ENCODE results near the gene NOXO1.
"Not testable (repeated sequence)": the region's sequence is repeated elsewhere in the genome, so short reads cannot be mapped to it uniquely, and the experiment has no call there.

Gene NOXO1

GRCh38 chr16:1962161-1963153, 18.8 kb downstream of the NOXO1 start:
- not testable (repeated sequence) for DNase-seq (ENCODE audit: low read depth)

DNA sequence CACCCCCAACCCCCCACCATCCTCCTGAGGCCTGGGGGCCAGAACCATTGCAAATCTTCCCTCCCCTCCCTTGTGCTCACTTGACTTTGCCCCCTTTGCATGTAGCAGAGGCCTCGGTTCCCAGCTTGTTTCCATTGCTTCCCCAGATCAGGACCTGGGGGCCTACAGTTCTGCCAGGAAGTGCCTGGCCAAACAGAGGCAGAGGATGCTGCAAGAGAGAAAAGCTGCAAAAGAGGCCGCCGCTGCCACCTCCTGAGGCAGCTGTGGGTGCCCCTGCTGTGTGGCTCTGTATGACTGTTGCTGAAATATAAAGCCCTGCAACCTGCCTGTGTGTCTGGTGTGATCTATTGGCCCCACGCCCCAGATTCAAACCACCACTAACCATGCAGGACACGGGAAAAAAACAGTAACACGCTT, 19.6 kb downstream of the NOXO1 start:
- DNase-seq (ENCODE audit: low read depth): no peak

GRCh38 chr16:1960665-1961630, 20.3 kb downstream of the NOXO1 start:
- no peak for DNase-seq (ENCODE audit: low read depth)

GRCh38 chr16:1959269-1960039, 21.8 kb downstream of the NOXO1 start, which contains the start of gene NDUFB10:
Gene NDUFB10, plus strand, starts transcription at chr16:1959538. Its CDS starts 87 bp downstream, at chr16:1959625.
- DNase-seq (ENCODE audit: low read depth): peak; percentile 44

DNA sequence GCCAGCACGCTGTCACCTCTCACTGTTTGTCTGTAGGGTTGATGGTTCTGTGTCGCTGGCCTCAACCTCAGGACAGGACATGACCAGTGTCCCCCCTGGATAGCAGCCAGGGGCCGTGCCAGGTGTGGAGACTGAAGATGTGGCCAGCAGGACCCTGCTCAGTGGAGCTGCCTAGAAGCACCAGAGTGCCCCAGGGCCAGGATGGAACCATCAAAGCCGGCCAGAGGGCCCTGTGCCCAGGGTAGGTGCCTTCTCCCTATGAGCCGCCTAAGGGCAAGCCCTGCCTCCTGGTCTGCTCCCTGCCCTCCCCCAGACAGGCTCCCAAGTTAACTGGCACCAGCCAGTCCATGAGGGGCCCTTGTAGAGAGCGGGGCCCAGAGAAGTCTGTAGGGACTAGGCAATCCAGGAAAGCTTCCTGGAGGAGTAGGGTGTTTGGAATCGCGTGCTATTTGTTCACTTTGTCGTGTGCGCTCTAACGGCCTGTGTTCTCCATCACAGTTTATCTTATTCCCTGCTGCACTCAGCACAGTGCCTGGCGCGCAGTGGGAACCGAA, 22.5 kb downstream of the NOXO1 start:
- DNase-seq (ENCODE audit: low read depth): no peak

- not testable (repeated sequence) for DNase-seq (ENCODE audit: low read depth)
Measured at GRCh38 chr16:1958143-1958491, 23.2 kb downstream of the NOXO1 start.

DNA sequence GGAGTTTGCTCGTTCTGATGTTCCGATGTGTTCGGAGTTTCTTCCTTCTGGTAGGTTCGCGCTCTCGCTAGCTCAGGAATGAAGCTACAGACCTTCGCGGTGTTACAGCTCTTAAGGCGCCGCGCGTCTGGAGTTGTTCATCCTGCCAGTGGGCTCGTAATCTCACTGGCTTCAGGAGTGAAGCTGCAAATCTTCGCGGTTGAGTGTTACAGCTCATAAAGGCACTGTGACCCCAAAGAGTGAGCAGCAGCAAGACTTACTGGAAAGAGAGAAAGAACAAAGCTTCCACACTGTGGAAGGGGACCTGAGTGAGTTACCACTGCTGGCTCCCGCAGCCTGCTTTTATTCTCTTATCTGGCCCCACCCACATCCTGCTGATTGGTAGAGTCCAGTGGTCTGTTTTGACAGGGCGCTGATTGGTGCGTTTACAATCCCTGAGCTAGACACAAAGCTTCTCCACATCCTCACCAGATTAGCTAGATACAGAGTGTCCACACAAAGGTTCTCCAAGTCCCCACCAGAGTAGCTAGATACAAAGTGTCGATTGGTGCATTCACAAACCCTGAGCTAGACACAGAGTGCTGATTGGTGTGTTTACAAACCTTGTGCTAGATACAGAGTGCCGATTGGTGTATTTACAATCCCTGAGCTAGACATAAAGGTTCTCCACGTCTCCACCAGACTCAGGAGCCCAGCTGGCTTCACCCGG, 23.7 kb downstream of the NOXO1 start:
- DNase-seq (ENCODE audit: low read depth): not testable (repeated sequence)

GRCh38 chr16:1953734-1954133, 27.5 kb downstream of the NOXO1 start:
- no peak for DNase-seq (ENCODE audit: low read depth)

DNA sequence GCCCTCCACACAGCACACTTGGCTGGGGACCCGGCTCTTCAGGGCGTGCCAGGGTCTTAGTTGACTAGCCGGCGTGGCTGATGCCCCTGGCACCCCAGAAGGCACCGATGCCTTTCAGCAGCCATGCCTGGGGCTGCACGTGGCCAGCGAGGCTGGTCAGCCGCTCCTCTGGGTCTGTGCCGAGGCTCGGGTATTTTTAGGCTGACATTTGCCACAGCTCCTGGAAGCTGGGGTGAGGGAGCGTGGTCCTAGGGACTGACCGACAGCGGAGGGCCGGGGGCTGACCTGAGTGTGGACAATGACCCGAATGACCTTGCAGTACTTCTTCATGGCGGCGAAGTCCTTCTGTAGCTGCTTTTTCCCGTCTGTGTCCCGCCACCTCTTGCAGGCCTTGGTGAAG, 30.7 kb downstream of the NOXO1 start:
- no peak for DNase-seq (ENCODE audit: low read depth)

DNA sequence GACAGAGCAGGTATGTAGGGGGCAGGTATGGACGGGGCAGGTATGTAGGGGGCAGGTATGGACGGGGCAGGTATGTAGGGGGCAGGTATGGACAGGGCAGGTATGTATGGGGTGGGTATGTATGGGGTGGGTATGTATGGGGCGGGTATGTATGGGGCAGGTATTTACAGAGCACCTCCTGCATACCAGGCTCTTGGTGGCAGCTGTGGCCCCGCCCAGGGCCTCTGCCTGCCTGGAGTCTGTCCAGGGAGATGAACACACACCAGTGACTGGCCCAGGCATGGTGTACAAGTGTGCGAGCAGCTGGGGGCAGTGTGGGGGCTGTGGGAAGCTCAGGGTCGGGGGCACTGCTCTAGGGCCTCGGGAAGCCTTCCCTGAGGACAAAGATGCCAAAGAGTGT, 31.2 kb downstream of the NOXO1 start:
- no peak for DNase-seq (ENCODE audit: low read depth)

DNA sequence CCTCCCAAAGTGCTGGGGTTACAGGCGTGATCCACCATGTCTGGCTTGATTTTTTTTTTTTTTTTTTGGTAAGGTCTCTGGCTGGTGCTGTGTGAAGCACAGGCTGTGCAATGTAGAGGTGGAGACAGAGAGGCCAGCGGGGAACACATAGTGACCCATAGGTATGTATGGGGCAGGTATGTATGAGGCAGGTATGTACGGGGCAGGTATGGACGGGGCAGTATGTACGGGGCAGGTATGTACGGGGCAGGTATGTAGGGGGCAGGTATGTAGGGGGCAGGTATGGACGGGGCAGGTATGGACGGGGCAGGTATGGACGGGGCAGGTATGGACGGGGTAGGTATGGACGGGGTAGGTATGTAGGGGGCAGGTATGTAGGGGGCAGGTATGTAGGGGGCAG, 31.8 kb downstream of the NOXO1 start:
- no peak for DNase-seq (ENCODE audit: low read depth)

DNA sequence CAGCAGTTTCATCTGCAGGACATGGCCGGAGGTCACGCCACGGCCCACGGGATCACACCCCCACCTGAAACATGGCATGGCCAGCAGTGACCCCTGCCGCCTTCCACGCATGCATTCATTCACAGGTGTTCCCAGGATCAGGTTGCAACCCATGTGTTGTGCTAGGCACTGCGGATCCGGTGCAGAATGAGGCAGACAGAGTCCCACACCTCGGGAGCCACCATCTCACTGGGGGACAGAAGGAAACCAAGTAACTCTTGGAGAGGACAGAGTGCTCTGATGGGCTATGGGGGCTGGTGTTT, 33.9 kb downstream of the NOXO1 start:
- DNase-seq (ENCODE audit: low read depth): no peak

DNA sequence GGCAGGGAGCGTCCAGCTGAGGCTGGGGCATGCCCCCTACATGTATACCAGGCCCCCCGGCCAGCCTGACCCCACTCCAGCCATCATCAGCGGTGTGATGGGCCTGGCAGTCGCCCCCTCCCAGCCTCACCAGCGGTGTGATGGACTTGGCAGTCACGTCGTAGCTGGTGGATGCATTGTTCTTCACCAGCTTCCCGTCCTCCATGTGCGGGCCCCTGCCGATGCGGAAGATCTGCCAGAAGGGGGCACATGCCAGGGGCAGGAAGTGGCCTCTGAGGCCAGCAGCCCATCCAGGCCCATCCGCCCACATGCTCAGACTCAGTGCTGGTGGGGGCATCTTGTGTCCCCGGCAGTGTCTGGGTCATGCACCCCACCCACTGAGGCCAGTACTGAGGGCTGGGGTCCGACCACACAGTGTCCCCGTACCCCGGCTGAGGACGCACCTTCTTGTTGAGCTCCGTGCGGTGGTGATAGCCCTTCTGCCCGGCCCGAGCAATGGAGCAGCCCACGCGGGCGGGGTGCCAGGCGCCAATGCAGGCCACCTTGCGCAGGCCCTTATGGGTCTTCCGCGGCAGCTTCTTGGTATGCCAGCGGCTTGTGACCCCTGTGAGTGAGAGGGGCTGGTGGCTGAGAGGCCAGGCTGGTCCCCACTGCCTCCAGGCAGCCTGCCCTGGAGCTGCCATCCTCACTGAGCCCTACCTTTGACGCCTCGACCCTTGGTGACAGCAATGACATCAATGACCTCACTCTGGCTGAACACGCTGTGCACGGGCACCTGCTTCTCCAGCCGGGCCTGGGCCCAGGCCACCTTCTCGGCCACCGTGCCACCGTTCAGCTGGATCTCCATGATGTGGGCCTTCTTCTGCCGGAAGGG, 34.5 kb downstream of the NOXO1 start:
- DNase-seq (ENCODE audit: low read depth): no peak

DNA sequence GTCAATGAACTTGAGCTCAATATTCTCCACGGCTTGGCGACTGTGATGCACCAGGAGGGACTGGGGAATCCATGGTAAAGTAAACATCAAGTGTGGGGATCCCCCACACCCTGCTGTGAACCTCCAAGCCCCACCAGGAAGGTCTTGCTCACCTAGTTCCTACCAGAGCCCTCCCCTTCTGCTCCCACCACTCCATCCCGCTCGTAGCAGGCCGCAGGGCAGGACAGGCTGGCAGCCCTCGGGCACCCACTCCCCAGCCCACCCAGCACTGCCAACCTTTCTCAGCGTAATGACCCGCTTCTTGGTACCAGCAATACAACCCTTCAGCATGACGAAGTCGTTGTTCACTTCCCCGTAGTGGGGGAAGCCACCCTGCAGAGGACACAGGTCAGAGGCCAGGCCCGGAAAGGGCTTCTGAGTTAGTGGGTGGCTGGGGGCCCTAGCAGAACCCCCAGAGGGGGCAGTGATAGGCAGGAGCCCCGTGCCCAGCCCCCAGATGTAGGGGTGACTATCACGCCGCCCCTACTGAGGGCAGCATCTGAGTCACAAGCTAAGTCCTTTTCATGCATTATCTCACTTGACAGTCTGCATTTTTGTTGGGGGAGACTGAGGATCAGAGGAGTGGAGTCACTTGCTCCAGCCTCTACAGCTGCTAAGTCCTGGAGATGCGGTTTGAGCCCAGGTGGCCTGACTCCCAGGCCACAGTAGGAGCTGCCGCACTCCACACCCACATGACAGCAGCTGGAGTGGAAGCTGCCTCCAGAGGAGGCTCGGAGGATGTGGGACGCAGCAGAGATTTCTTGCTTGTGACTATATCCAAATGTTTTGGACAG, 35.5 kb downstream of the NOXO1 start:
- DNase-seq (ENCODE audit: low read depth): no peak

GRCh38 chr16:1944612-1945199, 36.6 kb downstream of the NOXO1 start:
- no peak for DNase-seq (ENCODE audit: low read depth)

DNA sequence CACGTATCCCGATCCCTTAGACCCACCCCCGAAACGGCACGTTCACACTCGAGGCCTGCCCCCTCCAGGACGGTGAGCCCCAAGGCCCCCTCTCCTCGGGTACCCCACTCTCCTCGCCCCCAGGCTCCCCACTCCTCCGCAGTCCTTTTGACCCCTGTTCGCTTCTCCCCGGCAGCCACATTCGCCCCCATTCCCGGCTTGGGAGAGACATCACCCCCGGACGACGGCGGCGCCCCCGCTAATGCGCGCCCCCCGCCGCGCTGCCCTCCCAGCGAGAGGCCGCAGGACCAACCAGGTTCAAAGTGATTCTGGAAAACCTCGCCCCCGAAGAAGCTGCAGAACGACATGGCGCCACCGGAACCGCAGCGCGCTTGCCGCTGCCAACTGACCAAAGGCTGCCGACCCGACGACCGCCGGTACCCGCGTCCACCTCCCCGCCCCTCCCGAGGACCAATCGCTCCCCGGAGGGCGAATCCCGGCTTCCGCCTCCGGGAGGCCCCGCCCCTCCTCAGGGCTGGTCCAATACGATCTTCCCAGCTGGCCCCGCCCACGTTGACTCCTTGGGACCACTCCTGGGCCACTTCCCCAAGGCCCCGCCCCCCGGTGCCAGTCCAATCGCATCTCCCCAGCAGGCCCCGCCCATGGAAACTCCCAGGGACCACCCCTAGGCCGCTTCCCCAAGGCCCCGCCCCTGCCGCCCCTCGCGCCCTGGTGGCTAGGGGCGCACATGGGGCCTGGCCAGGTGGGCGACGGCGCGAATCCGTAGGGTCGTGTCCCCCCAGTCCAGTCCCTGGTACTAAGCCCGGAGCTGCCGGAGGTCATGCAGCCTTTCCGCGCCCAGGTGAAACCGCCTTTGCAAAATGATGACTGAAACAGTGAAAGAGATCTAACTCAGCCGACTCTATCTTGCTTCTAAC, 38.2 kb downstream of the NOXO1 start, which contains the start of gene MSRB1:
TSS of gene MSRB1 (minus strand) at position 390 of the 917 bp plus-strand sequence. CDS start at position 347, 43 bp downstream.
- DNase-seq (ENCODE audit: low read depth): peak; percentile 80

DNA sequence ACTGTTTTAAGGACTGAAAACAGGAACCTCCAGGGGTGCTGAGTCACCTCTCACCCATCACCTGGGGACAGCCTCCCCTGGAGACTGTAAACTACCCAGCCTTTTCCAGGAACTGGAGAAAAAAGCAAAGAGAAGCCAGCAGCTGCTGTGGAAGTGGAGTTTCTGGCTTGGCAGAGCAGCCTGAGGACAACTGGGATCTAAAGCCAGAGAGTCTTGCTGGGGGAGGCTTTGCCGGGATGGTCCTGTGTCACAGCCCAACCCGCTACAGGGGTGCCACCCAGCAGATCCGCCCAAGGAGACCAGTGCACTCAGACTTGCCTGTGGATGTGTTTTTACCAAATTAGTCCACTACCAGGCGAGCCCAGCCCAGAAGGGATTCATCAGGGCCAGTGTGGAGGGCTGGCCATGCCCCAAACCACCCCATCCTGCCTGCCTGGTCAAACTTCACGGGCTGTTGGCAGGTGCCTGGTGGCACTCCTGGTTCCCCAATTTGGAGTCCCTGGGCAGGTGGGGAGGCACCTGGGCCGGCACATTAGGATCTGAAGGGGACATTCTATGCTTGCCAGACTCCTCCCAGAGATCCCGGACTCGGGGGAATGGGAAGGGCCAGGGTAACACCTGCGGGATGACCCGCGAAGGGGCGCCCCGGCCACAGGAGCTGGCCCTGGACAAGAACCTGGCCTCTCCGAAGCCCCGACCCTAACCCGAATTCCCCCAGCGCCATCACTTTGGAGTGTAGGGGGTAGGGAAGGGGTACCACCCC, 39.0 kb downstream of the NOXO1 start:
- DNase-seq (ENCODE audit: low read depth): no peak

Measured in GM04503 (cell line).